ENCODE measurements around the gene TRIM2.
"Not testable (repeated sequence)": the region's sequence is repeated elsewhere in the genome, so short reads cannot be mapped to it uniquely, and the experiment has no call there.

The TRIM2 gene

GRCh38 chr4:153204247-153204671 is at the start of gene TRIM2:
Gene TRIM2 (plus strand): TSS chr4:153204443. CDS start chr4:153204531, 88 bp downstream.
- intact Hi-C loops (cut with DNase I): no loop called here
- peak; percentile 64 to 96 (median 88) for DNase-seq

GRCh38 chr4:153155686-153156085 is 48.6 kb upstream of the TRIM2 start:
- intact Hi-C loops (cut with DNase I): no loop called here
- DNase-seq: no peak

- DNase-seq: peak in 18 of 42 donors; percentile 25 to 82 (median 50)
Measured at GRCh38 chr4:153156263-153156662, 48.0 kb upstream of the TRIM2 start.

GRCh38 chr4:153156721-153157120 is 47.5 kb upstream of the TRIM2 start:
- intact Hi-C loops (cut with DNase I): no loop called here
- no peak for DNase-seq

More at GRCh38 chr4:153156263-153156662, 48.0 kb upstream of the TRIM2 start:
- intact Hi-C loops (cut with DNase I): no loop called here

GRCh38 chr4:153159016-153159415 is 45.2 kb upstream of the TRIM2 start:
- no peak for DNase-seq
- intact Hi-C loops (cut with DNase I): no loop called here

- DNase-seq: no peak
- intact Hi-C loops (cut with DNase I): no loop called here
Measured at GRCh38 chr4:153159728-153160221, 44.5 kb upstream of the TRIM2 start.

- DNase-seq: peak in 1 of 42 donors; percentile 27
- intact Hi-C loops (cut with DNase I): no loop called here
Measured at GRCh38 chr4:153160821-153161220, 43.4 kb upstream of the TRIM2 start.

GRCh38 chr4:153161226-153161963 is 42.8 kb upstream of the TRIM2 start:
- intact Hi-C loops (cut with DNase I): no loop called here
- peak in 1 of 42 donors; percentile 15 for DNase-seq

GRCh38 chr4:153165236-153165635 is 39.0 kb upstream of the TRIM2 start:
- intact Hi-C loops (cut with DNase I); DNase-seq: not testable (repeated sequence)

- intact Hi-C loops (cut with DNase I): no loop called here
- peak in 15 of 42 donors; percentile 11 to 80 (median 49) for DNase-seq
Measured at GRCh38 chr4:153166716-153167501, 37.3 kb upstream of the TRIM2 start.

- DNase-seq: peak; percentile 47 to 93 (median 79)
- intact Hi-C loops (cut with DNase I): no loop called here
Measured at GRCh38 chr4:153169776-153170175, 34.5 kb upstream of the TRIM2 start.

- intact Hi-C loops (cut with DNase I): no loop called here
- DNase-seq: peak in 19 of 42 donors; percentile 9 to 73 (median 34)
Measured at GRCh38 chr4:153170407-153170806, 33.8 kb upstream of the TRIM2 start.

- no peak for DNase-seq
- intact Hi-C loops (cut with DNase I): no loop called here
Measured at GRCh38 chr4:153174821-153175567, 29.2 kb upstream of the TRIM2 start.

GRCh38 chr4:153176938-153177337 is 27.3 kb upstream of the TRIM2 start:
- intact Hi-C loops (cut with DNase I): no loop called here
- DNase-seq: no peak

GRCh38 chr4:153177841-153178240 is 26.4 kb upstream of the TRIM2 start:
- no peak for DNase-seq
- intact Hi-C loops (cut with DNase I): no loop called here

- DNase-seq: no peak
- intact Hi-C loops (cut with DNase I): no loop called here
Measured at GRCh38 chr4:153179100-153179499, 25.1 kb upstream of the TRIM2 start.

- intact Hi-C loops (cut with DNase I): no loop called here
- DNase-seq: no peak
Measured at GRCh38 chr4:153181293-153181692, 22.9 kb upstream of the TRIM2 start.

- no peak for DNase-seq
- intact Hi-C loops (cut with DNase I): no loop called here
Measured at GRCh38 chr4:153181700-153182099, 22.5 kb upstream of the TRIM2 start.

GRCh38 chr4:153183146-153183545 is 21.1 kb upstream of the TRIM2 start:
- intact Hi-C loops (cut with DNase I): no loop called here
- no peak for DNase-seq

All from head of caudate nucleus (tissue), 42 donors.